PC-9 (cell line): ENCODE results near the gene BARHL1.

ENCODE experiments used
- CTCF ChIP-seq: fragments of 200-600 bp; sonication (generic); conservative IDR thresholded peaks from 2 replicates; pipeline ENCODE4 v1.6.1; 2017; ENCODE audit warnings: mixed run types, antibody characterized with exemption, mild to moderate bottlenecking, moderate library complexity
- EZH2 ChIP-seq: fragments of 200-600 bp; sonication (generic); IDR thresholded peaks from 2 replicates; pipeline ENCODE4 v1.8.0; 2017; ENCODE audit warnings: antibody characterized with exemption, low read depth

- TF ChIP-seq EZH2, result no peak
- TF ChIP-seq CTCF, result no peak
These were observed 27.7 kb upstream of the BARHL1 start for GRCh38 chr9:132554755-132555154.
